HEK293 (cell line): Measurements from ENCODE around the gene RPL10.

Experiments used
- CTCF ChIA-PET: fragments of 350-600 bp; formaldehyde crosslinking; extraction: SDS; loops from one replicate; lab custom pipeline; 2021; ENCODE audit warnings: antibody characterized with exemption; lab: Yijun Ruan, JAX
- POLR2A ChIA-PET: fragments of 300-600 bp; formaldehyde crosslinking; extraction: SDS; loops from one replicate; lab custom pipeline; 2020; ENCODE audit warnings: antibody characterized with exemption, inconsistent platforms; lab: Yijun Ruan, JAX
- H3K27ac ChIP-seq: fragments of 200-500 bp; sonication (Bioruptor generic); 2 replicates; pipeline ENCODE4 v1.5.1; 2014; ENCODE audit warnings: low read depth, low read length, control low read depth, inconsistent platforms; ENCODE audit errors: extremely low read depth
- H3K36me3 ChIP-seq, 2 experiments: fragments of 200-500 bp in 1 of 2; sonication (Bioruptor generic) in 1 of 2; 1 replicate in 1 of 2; 2 replicates in 1 of 2; pipeline ENCODE4 v1.5.1; 2014 to 2017; ENCODE audit warnings: inconsistent platforms in 2 of 2, low read length in 2 of 2; ENCODE audit not compliant: control insufficient read depth in 2 of 2, insufficient read depth in 1 of 2
- H3K4me1 ChIP-seq: fragments of 200-500 bp; sonication (Bioruptor generic); 2 replicates; pipeline ENCODE4 v1.5.1; 2014; ENCODE audit warnings: mild to moderate bottlenecking, low read length, inconsistent platforms; ENCODE audit not compliant: control insufficient read depth, insufficient read depth
- H3K4me3 ChIP-seq: 2 replicates; pipeline ENCODE4 v1.5.1; 2011; ENCODE audit warnings: low read depth, mild to moderate bottlenecking, control low read depth, low read length, moderate library complexity
- H3K9me3 ChIP-seq: fragments of 200-500 bp; sonication (Bioruptor generic); 2 replicates; pipeline ENCODE4 v1.5.1; 2014; ENCODE audit warnings: low read depth, low read length, inconsistent platforms; ENCODE audit not compliant: control insufficient read depth, insufficient read depth
- EGR2 ChIP-seq: fragments of 450-650 bp; formaldehyde crosslinking; IDR thresholded peaks from 2 replicates; pipeline ENCODE4 v1.5.1; 2016; ENCODE audit warnings: low read depth, missing biosample characterization, missing genetic modification characterization
- IKZF3 ChIP-seq: fragments of 450-650 bp; IDR thresholded peaks from 2 replicates; pipeline ENCODE4 v1.5.0; 2018; ENCODE audit warnings: missing biosample characterization, mild to moderate bottlenecking, missing genetic modification characterization, moderate library complexity
- OVOL3 ChIP-seq: fragments of 450-650 bp; formaldehyde crosslinking; IDR thresholded peaks from 2 replicates; pipeline ENCODE4 v1.5.1; 2016; ENCODE audit warnings: missing biosample characterization, missing genetic modification characterization
- SCRT1 ChIP-seq: fragments of 450-650 bp; formaldehyde crosslinking; IDR thresholded peaks from 2 replicates; pipeline ENCODE4 v1.5.1; 2016; ENCODE audit warnings: missing biosample characterization, missing genetic modification characterization, borderline replicate concordance
- SETDB1 ChIP-seq: IDR thresholded peaks from one replicate; pipeline ENCODE4 v1.6.1; 2017; ENCODE audit warnings: mild to moderate bottlenecking, low read length, moderate library complexity, mixed read lengths; ENCODE audit not compliant: insufficient read length
- YY2 ChIP-seq: fragments of 450-650 bp; formaldehyde crosslinking; IDR thresholded peaks from 2 replicates; pipeline ENCODE4 v1.5.1; 2016; ENCODE audit warnings: missing biosample characterization, missing genetic modification characterization
- ZBTB1 ChIP-seq: fragments of 450-650 bp; formaldehyde crosslinking; IDR thresholded peaks from 2 replicates; pipeline ENCODE4 v1.5.1; 2016; ENCODE audit warnings: missing biosample characterization, missing genetic modification characterization
- ZEB2 ChIP-seq: fragments of 450-650 bp; formaldehyde crosslinking; IDR thresholded peaks from 2 replicates; pipeline ENCODE4 v1.5.1; 2016; ENCODE audit warnings: missing biosample characterization, missing genetic modification characterization
- ZNF140 ChIP-seq: fragments of 450-650 bp; formaldehyde crosslinking; IDR thresholded peaks from 2 replicates; pipeline ENCODE4 v1.5.1; 2016; ENCODE audit warnings: missing biosample characterization, missing genetic modification characterization
- ZNF169 ChIP-seq: fragments of 450-650 bp; formaldehyde crosslinking; IDR thresholded peaks from 2 replicates; pipeline ENCODE4 v1.5.1; 2016; ENCODE audit warnings: missing biosample characterization, missing genetic modification characterization
- ZNF223 ChIP-seq: fragments of 450-650 bp; formaldehyde crosslinking; IDR thresholded peaks from 2 replicates; pipeline ENCODE4 v1.5.1; 2016; ENCODE audit warnings: missing biosample characterization, missing genetic modification characterization
- ZNF341 ChIP-seq: fragments of 450-650 bp; formaldehyde crosslinking; IDR thresholded peaks from 2 replicates; pipeline ENCODE4; 2016; ENCODE audit warnings: low read depth, missing biosample characterization, missing genetic modification characterization
- ZNF404 ChIP-seq: fragments of 450-650 bp; formaldehyde crosslinking; IDR thresholded peaks from 2 replicates; pipeline ENCODE4 v1.5.1; 2017; ENCODE audit warnings: missing biosample characterization, missing genetic modification characterization
- ZNF555 ChIP-seq: fragments of 450-650 bp; formaldehyde crosslinking; conservative IDR thresholded peaks from 2 replicates; pipeline ENCODE4 v1.5.1; 2017; ENCODE audit warnings: missing biosample characterization, mild to moderate bottlenecking, missing genetic modification characterization, inconsistent platforms
- ZNF560 ChIP-seq: fragments of 450-650 bp; formaldehyde crosslinking; IDR thresholded peaks from 2 replicates; pipeline ENCODE4 v1.5.1; 2017; ENCODE audit warnings: missing biosample characterization, missing genetic modification characterization, borderline replicate concordance
- ZNF561 ChIP-seq: fragments of 450-650 bp; IDR thresholded peaks from 2 replicates; pipeline ENCODE4 v1.5.1; 2018; ENCODE audit warnings: missing biosample characterization, missing genetic modification characterization, borderline replicate concordance
- ZNF701 ChIP-seq: fragments of 450-650 bp; formaldehyde crosslinking; IDR thresholded peaks from 2 replicates; pipeline ENCODE4 v1.5.1; 2016; ENCODE audit warnings: missing biosample characterization, missing genetic modification characterization
- ZNF707 ChIP-seq: fragments of 450-650 bp; formaldehyde crosslinking; IDR thresholded peaks from 2 replicates; pipeline ENCODE4 v1.5.1; 2016; ENCODE audit warnings: missing biosample characterization, missing genetic modification characterization
- ZNF792 ChIP-seq: fragments of 450-650 bp; formaldehyde crosslinking; IDR thresholded peaks from 2 replicates; pipeline ENCODE4 v1.5.1; 2016; ENCODE audit warnings: missing biosample characterization, missing genetic modification characterization
- ZXDB ChIP-seq: fragments of 450-650 bp; formaldehyde crosslinking; IDR thresholded peaks from 2 replicates; pipeline ENCODE4 v1.5.1; 2016; ENCODE audit warnings: missing biosample characterization, missing genetic modification characterization
- TF ChIP-seq, protein P1 (sequence below): fragments of 450-650 bp; formaldehyde crosslinking; IDR thresholded peaks from 2 replicates; pipeline ENCODE4 v1.5.1; 2016; ENCODE audit warnings: missing biosample characterization, missing genetic modification characterization
- TF ChIP-seq, protein P2 (sequence below): fragments of 450-650 bp; formaldehyde crosslinking; IDR thresholded peaks from 2 replicates; pipeline ENCODE4 v1.5.1; 2016; ENCODE audit warnings: missing biosample characterization, missing genetic modification characterization
- TF ChIP-seq, protein P3 (sequence below): fragments of 450-650 bp; formaldehyde crosslinking; IDR thresholded peaks from 2 replicates; pipeline ENCODE4 v1.5.1; 2016; ENCODE audit warnings: missing biosample characterization, missing genetic modification characterization

Gene RPL10

GRCh38 chrX:154437971-154438893, 40.1 kb downstream of the RPL10 start (continued):
- TF ChIP-seq ZEB2 (tag by site-specific recombination), result no peak
- TF ChIP-seq, all 188 proteins: peak for 5

DNA sequence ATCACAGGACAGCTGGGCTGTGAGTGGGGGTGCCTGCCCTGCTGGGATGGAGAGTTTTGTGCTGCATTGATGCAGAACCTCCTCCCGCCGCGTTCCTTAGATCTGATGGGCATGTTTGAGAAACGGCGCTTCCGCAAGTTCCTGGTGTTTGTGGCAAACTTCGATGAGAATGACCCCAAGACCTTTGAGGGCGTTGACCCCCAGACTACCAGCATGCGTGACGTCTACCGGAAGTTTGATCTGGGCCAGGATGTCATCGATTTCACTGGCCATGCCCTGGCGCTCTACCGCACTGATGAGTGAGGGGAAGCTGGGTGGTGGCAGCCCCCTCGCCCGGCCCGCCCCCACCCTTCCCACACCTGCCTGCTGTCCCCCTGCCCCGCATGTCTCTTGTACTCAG, 41.7 kb downstream of the RPL10 start:
- no peak for TF ChIP-seq ZNF560 (tag by site-specific recombination)
- no peak for TF ChIP-seq ZNF169 (tag by site-specific recombination)
- TF ChIP-seq, protein P1, sequence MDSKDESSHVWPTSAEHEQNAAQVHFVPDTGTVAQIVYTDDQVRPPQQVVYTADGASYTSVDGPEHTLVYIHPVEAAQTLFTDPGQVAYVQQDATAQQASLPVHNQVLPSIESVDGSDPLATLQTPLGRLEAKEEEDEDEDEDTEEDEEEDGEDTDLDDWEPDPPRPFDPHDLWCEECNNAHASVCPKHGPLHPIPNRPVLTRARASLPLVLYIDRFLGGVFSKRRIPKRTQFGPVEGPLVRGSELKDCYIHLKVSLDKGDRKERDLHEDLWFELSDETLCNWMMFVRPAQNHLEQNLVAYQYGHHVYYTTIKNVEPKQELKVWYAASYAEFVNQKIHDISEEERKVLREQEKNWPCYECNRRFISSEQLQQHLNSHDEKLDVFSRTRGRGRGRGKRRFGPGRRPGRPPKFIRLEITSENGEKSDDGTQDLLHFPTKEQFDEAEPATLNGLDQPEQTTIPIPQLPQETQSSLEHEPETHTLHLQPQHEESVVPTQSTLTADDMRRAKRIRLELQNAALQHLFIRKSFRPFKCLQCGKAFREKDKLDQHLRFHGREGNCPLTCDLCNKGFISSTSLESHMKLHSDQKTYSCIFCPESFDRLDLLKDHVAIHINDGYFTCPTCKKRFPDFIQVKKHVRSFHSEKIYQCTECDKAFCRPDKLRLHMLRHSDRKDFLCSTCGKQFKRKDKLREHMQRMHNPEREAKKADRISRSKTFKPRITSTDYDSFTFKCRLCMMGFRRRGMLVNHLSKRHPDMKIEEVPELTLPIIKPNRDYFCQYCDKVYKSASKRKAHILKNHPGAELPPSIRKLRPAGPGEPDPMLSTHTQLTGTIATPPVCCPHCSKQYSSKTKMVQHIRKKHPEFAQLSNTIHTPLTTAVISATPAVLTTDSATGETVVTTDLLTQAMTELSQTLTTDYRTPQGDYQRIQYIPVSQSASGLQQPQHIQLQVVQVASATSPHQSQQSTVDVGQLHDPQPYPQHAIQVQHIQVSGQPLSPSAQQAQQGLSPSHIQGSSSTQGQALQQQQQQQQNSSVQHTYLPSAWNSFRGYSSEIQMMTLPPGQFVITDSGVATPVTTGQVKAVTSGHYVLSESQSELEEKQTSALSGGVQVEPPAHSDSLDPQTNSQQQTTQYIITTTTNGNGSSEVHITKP (tag by site-specific recombination), result no peak
- TF ChIP-seq ZNF341, result no peak
- no peak for TF ChIP-seq SCRT1 (tag by site-specific recombination)
- TF ChIP-seq ZNF707 (tag by site-specific recombination), result no peak
- TF ChIP-seq ZNF792, result no peak
- no peak for TF ChIP-seq SETDB1
- TF ChIP-seq ZXDB (tag by site-specific recombination), result no peak
- no peak for TF ChIP-seq IKZF3 (tag by site-specific recombination)
- TF ChIP-seq, protein P2, sequence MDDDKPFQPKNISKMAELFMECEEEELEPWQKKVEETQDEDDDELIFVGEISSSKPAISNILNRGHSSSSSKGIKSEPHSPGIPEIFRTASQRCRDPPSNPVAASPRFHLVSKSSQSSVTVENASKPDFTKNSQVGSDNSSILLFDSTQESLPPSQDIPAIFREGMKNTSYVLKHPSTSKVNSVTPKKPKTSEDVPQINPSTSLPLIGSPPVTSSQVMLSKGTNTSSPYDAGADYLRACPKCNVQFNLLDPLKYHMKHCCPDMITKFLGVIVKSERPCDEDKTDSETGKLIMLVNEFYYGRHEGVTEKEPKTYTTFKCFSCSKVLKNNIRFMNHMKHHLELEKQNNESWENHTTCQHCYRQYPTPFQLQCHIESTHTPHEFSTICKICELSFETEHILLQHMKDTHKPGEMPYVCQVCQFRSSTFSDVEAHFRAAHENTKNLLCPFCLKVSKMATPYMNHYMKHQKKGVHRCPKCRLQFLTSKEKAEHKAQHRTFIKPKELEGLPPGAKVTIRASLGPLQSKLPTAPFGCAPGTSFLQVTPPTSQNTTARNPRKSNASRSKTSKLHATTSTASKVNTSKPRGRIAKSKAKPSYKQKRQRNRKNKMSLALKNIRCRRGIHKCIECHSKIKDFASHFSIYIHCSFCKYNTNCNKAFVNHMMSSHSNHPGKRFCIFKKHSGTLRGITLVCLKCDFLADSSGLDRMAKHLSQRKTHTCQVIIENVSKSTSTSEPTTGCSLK (tag by site-specific recombination), result no peak
- TF ChIP-seq ZNF404 (tag by site-specific recombination), result no peak
- TF ChIP-seq OVOL3 (tag by site-specific recombination), result no peak
- no peak for TF ChIP-seq EGR2 (tag by site-specific recombination)
- Histone ChIP-seq H3K4me3 (no peak overlapping the region), H3K9me3 (no peaks in the 10 kb centered on the region), H3K4me1 (no peaks in the 10 kb centered on the region), H3K27ac (no peak overlapping the region), H3K36me3 (peaks cover 7 to 65% of the 10 kb centered on the region in 2 experiments; a peak in 2 of 3 replicates)
- ChIA-PET POLR2A (no interaction called here), CTCF (no interaction called here)

DNA sequence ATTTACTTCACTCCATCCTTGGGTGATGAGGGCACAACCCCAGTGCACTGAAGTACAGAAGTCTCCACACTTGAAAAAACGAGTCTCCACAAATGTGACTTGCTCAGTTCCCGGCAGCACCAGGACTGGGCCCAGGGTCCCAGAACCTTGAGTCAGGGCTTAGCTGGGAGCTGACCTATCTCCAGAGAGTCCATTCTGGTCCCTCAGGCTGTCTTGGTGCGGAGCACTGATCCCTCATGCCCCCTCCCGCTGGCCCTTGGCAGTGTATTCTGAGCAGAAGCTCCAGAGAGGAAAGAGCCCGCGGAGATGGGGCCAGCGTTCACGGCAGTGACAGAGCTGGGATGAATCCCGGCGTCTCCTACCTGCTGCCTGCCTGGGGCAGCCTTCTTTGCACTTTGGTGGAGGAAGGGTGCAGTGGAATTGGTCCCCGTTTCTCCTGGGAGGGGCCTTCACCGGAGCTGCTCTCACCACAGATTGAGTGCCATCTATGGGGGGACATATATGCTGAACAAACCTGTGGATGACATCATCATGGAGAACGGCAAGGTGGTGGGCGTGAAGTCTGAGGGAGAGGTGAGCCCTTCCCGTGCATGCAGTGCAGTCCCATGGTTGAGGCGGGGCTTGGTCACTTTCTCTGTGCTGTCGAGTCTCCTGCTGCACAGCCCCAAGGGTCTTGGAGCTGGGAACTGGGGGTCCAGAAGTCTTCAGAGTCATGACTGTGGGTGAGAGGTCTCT, 42.6 kb downstream of the RPL10 start:
- POLR2A ChIA-PET, result interaction anchor here (1.5 kb wide), 1 partner anchor 17 kb away, joined by 4 read pairs; the partner anchor contains the start of gene PLXNA3
- peaks cover 7 to 63% of the 10 kb centered on the region in 2 experiments; a peak in 2 of 3 replicates for H3K36me3 ChIP-seq
- no peaks in the 10 kb centered on the region for H3K9me3 ChIP-seq
- H3K4me1 ChIP-seq, result no peaks in the 10 kb centered on the region
- H3K4me3 ChIP-seq, result no peak overlapping the region
- CTCF ChIA-PET, result no interaction called here
- no peak overlapping the region for H3K27ac ChIP-seq
- no peak for TF ChIP-seq ZBTB1 (tag by site-specific recombination)
- TF ChIP-seq ZNF701, result no peak
- no peak for TF ChIP-seq ZNF561
- TF ChIP-seq, protein P3, sequence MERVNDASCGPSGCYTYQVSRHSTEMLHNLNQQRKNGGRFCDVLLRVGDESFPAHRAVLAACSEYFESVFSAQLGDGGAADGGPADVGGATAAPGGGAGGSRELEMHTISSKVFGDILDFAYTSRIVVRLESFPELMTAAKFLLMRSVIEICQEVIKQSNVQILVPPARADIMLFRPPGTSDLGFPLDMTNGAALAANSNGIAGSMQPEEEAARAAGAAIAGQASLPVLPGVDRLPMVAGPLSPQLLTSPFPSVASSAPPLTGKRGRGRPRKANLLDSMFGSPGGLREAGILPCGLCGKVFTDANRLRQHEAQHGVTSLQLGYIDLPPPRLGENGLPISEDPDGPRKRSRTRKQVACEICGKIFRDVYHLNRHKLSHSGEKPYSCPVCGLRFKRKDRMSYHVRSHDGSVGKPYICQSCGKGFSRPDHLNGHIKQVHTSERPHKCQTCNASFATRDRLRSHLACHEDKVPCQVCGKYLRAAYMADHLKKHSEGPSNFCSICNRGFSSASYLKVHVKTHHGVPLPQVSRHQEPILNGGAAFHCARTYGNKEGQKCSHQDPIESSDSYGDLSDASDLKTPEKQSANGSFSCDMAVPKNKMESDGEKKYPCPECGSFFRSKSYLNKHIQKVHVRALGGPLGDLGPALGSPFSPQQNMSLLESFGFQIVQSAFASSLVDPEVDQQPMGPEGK (tag by site-specific recombination), result peak; percentile 24; the same call in 1 of the 2 replicates
- no peak for TF ChIP-seq ZNF555
- no peak for TF ChIP-seq YY2 (tag by site-specific recombination)
- no peak for TF ChIP-seq ZNF140
- TF ChIP-seq ZNF223 (tag by site-specific recombination), result no peak
